Endodermal cell (in vitro differentiated cells): ENCODE results near the gene EMID1. TPM values are rescaled to one million over a fixed set of nuclear protein-coding genes. Genes with fewer than 3 reads are reported as not detected.

Experiments used
- DNase-seq: peaks from one replicate; pipeline ENCODE4 v3.0.0-alpha.2; 2017
- H3K27ac ChIP-seq: 2 replicates; pipeline ENCODE4 v1.5.1; 2013; ENCODE audit warnings: mild to moderate bottlenecking, low read depth, low read length, moderate library complexity
- H3K27me3 ChIP-seq: 2 replicates; pipeline ENCODE4 v1.6.1; 2013; ENCODE audit warnings: mild to moderate bottlenecking, low read length, moderate library complexity; ENCODE audit not compliant: insufficient read depth, control insufficient read depth, poor library complexity, severe bottlenecking
- H3K36me3 ChIP-seq: 2 replicates; pipeline ENCODE4 v1.7.0; 2013; ENCODE audit warnings: mild to moderate bottlenecking, low read length, moderate library complexity; ENCODE audit not compliant: control insufficient read depth, insufficient read depth
- H3K4me1 ChIP-seq: one replicate; pipeline ENCODE4 v1.7.0; 2013; ENCODE audit warnings: low read length; ENCODE audit not compliant: control insufficient read depth, insufficient read depth
- H3K4me3 ChIP-seq: 2 replicates; pipeline ENCODE4 v1.5.1; 2013; ENCODE audit warnings: mild to moderate bottlenecking, low read length, moderate library complexity
- H3K9ac ChIP-seq: 2 replicates; pipeline ENCODE4 v1.6.1; 2013; ENCODE audit warnings: mild to moderate bottlenecking, low read length, moderate library complexity; ENCODE audit not compliant: poor library complexity, severe bottlenecking; ENCODE audit errors: extremely low read depth
- H3K9me3 ChIP-seq: 2 replicates; pipeline ENCODE4 v1.6.1; 2013; ENCODE audit warnings: mild to moderate bottlenecking, low read length, moderate library complexity; ENCODE audit not compliant: control insufficient read depth
- H3K27ac Mint-ChIP-seq: 2 replicates; pipeline ENCODE4 v1.8.0; 2020; ENCODE audit warnings: mixed read lengths
- H3K27me3 Mint-ChIP-seq: 2 replicates; pipeline ENCODE4 v1.8.0; 2021; ENCODE audit warnings: mild to moderate bottlenecking, mixed read lengths; ENCODE audit not compliant: insufficient read depth
- H3K36me3 Mint-ChIP-seq: 2 replicates; pipeline ENCODE4 v1.8.0; 2020; ENCODE audit warnings: low read depth, mixed read lengths
- H3K4me1 Mint-ChIP-seq: 2 replicates; pipeline ENCODE4 v1.8.0; 2020; ENCODE audit warnings: mixed read lengths
- H3K4me3 Mint-ChIP-seq: 2 replicates; pipeline ENCODE4 v1.8.0; 2020; ENCODE audit warnings: mild to moderate bottlenecking, moderate library complexity, mixed read lengths
- H3K9me3 Mint-ChIP-seq: 2 replicates; pipeline ENCODE4 v1.8.0; 2020; ENCODE audit warnings: mild to moderate bottlenecking, mixed read lengths
- WGBS, 2 experiments: methylation state at CpG; one replicate each; pipeline versions ENCODE4 v1.1.5 to v1.1.7; 2013; ENCODE audit warnings: missing lambda C conversion rate in 2 of 2, mixed read lengths in 1 of 2; ENCODE audit not compliant: insufficient coverage in 1 of 2, insufficient read length in 1 of 2; 5-methylcytosine and 5-hydroxymethylcytosine counted together
- total RNA-seq, 2 donors: library from RNA; stranded (reverse); fragmentation: NEBNext Ultra II Directional in 1 of 2; extraction: Animal tissue kit (Norgen Biotek cat#: 25700) in 1 of 2; gene quantifications; 2 replicates in 1 of 2; 3 replicates in 1 of 2; pipeline ENCODE4 v1.2.1, GENCODE V29; 2021
- TF ChIP-seq, protein P1 (sequence below): fragments of 200-600 bp; sonication (generic); conservative IDR thresholded peaks from 2 replicates; pipeline ENCODE4 v1.5.0; 2021; ENCODE audit warnings: antibody characterized with exemption, mild to moderate bottlenecking

The EMID1 gene
- total RNA-seq, 2 donors from 2014 or later = 19.8 to 41.8 TPM

DNA sequence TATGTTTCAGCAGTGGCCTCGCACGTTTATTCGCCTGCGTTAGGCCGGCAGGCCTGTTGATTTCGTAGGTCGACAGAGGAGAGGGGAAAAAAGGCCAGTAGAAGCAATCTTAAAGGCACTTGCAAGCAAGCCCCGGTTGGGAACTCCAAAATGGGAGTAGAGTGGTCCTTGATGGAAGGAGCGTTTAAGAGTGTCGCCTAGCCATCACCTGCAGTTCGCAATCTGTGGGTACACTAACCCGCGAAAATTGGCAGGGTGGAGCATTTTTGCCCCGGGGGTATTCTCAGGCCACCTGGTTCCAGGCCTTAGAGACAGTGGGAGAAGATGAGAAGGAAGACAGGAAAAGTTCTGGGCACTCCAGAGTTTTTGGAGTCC, 63.5 kb downstream of the EMID1 start:
- H3K27ac Mint-ChIP-seq = peak overlapping the region; percentile 98
- peak overlapping the region; percentile 99 for H3K4me3 Mint-ChIP-seq
- peaks cover 64% of the 10 kb centered on the region for H3K36me3 Mint-ChIP-seq
- H3K36me3 ChIP-seq = peaks cover 67% of the 10 kb centered on the region
- peaks cover 2% of the 10 kb centered on the region for H3K27me3 Mint-ChIP-seq
- 1% methylated on average over 14 of the region's 14 CpGs for WGBS, 2 experiments
- no peak for DNase-seq
- peak overlapping the region; percentile 100 for H3K9ac ChIP-seq
- no peaks in the 10 kb centered on the region for H3K9me3 ChIP-seq
- peaks cover 16% of the 10 kb centered on the region for H3K4me1 ChIP-seq
- H3K9me3 Mint-ChIP-seq = no peaks in the 10 kb centered on the region
- no peaks in the 10 kb centered on the region for H3K27me3 ChIP-seq
- H3K27ac ChIP-seq = peak overlapping the region; percentile 100
- TF ChIP-seq, protein P1, sequence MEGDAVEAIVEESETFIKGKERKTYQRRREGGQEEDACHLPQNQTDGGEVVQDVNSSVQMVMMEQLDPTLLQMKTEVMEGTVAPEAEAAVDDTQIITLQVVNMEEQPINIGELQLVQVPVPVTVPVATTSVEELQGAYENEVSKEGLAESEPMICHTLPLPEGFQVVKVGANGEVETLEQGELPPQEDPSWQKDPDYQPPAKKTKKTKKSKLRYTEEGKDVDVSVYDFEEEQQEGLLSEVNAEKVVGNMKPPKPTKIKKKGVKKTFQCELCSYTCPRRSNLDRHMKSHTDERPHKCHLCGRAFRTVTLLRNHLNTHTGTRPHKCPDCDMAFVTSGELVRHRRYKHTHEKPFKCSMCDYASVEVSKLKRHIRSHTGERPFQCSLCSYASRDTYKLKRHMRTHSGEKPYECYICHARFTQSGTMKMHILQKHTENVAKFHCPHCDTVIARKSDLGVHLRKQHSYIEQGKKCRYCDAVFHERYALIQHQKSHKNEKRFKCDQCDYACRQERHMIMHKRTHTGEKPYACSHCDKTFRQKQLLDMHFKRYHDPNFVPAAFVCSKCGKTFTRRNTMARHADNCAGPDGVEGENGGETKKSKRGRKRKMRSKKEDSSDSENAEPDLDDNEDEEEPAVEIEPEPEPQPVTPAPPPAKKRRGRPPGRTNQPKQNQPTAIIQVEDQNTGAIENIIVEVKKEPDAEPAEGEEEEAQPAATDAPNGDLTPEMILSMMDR = no peak
- H3K4me1 Mint-ChIP-seq = peaks cover 44% of the 10 kb centered on the region
- peak overlapping the region; percentile 99 for H3K4me3 ChIP-seq

DNA sequence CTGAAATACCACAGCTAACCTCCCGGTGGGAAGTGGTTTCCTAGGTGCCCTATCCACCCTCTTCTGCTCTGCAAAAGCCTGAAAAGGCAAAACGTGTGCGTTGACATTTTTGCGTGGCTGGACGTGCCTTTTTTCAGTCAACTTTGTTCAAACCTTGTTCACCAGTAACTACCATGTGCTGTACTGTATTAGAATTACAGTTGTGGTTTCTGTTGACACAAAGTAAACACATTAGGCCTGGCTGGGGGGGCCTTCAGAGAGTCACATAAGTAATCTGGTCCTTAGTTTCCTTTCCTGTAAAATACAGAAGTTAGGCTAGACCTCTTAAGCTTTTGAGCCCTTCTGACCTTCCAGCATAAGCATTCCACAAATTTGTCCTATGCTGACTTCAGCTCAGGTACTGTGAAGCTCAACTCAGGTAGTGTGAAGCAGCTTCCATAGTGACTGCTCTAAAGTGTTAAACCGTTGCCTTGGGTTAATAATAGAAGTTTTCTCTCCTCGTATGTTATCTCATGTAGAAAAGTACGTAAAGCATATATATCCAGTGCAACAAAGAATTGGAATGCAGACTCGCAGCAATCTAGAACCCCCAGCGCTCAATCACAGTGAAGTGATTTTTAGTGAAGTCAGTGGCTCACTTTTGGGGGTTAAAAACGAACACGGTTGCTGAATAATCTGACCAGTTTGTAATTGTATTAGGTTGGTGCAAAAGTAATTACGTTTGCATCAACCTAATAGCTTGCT, 64.2 kb downstream of the EMID1 start:
- H3K4me1 ChIP-seq = peaks cover 16% of the 10 kb centered on the region
- peak overlapping the region; percentile 99 for H3K4me3 ChIP-seq
- H3K27me3 Mint-ChIP-seq = peaks cover 2% of the 10 kb centered on the region
- H3K4me1 Mint-ChIP-seq = peaks cover 44% of the 10 kb centered on the region
- DNase-seq = no peak
- no peaks in the 10 kb centered on the region for H3K27me3 ChIP-seq
- no peaks in the 10 kb centered on the region for H3K9me3 ChIP-seq
- peaks cover 70% of the 10 kb centered on the region for H3K36me3 ChIP-seq
- WGBS, 2 experiments = 38 to 46% methylated on average over 11 to 13 of the region's 13 CpGs
- peak overlapping the region; percentile 99 for H3K4me3 Mint-ChIP-seq
- H3K9ac ChIP-seq = peak overlapping the region; percentile 100
- H3K9me3 Mint-ChIP-seq = no peaks in the 10 kb centered on the region
- H3K36me3 Mint-ChIP-seq = peaks cover 66% of the 10 kb centered on the region
- TF ChIP-seq, protein P1 = no peak
- H3K27ac ChIP-seq = no peak overlapping the region
- peak overlapping the region; percentile 98 for H3K27ac Mint-ChIP-seq

DNA sequence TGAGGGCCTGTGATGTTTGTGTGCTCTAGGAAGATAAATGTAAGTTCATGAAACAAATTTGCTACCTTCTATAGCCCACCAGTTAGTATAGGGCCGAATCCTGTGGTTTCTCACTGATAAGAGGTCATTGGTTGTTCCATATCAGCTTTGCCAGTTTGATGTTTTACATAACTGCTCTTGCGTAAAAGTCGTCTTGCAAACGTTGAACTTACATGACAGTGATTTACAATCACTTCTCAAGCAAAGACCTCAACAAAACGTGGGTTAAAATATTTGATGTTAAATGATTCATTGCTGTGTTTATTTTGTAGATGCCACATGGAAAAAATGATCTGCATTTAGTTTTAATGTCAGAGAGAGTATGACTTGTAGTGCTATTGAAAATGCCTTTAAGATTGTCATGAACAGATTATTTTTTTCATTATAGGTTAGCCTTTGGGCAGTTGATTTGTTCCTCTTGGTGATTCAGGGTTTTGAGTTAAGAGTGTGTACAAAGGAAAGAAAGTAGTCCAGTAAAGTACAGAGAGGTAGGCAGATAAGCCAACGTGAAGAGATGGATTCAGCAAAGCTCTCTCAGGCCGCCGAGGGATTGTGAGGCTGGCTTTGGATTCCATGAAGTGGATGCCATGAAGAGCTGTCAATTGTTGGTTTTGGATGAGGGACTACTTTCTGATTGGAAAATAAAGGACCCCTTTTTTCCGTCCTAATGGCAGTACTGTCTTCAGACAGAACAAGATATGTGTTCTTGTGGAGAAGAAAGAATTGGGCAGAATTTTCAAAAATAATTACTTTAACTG, 65.0 kb downstream of the EMID1 start:
- TF ChIP-seq, protein P1 = no peak
- Mint-ChIP-seq H3K4me1 (peaks cover 44% of the 10 kb centered on the region), H3K36me3 (peaks cover 72% of the 10 kb centered on the region), H3K9me3 (no peaks in the 10 kb centered on the region), H3K27ac (peak overlapping the region; percentile 98), H3K4me3 (peak overlapping the region; percentile 99), H3K27me3 (peaks cover 2% of the 10 kb centered on the region)
- Histone ChIP-seq H3K27me3 (no peaks in the 10 kb centered on the region), H3K4me1 (peaks cover 15% of the 10 kb centered on the region), H3K4me3 (peak overlapping the region; percentile 99), H3K36me3 (peaks cover 71% of the 10 kb centered on the region), H3K27ac (no peak overlapping the region), H3K9ac (peak overlapping the region; percentile 100), H3K9me3 (no peaks in the 10 kb centered on the region)
- WGBS, 2 experiments = 58 to 73% methylated on average over 7 to 9 of the region's 9 CpGs
- DNase-seq = no peak
